ENCODE measurements around the gene MYL9.
A peak's percentile ranks its signal among the peaks of the same experiment; 100 is the strongest.

Gene MYL9

GRCh38 chr20:36542516-36543183 lies 1.3 kb downstream of the MYL9 start:
- POLR2A ChIA-PET (ENCODE audit: low non-redundant PET) = no interaction called here
- no peak for TF ChIP-seq CTCF (conservative IDR thresholded peaks at IDR 0.05; ENCODE audit: low read depth)
- H3K27ac ChIP-seq = no peak overlapping the region
- CTCF ChIA-PET = interaction anchor here (0.5 to 1.4 kb wide), 5 partner anchors 8 to 655 kb away, joined by 3 to 5 read pairs (median 3); no protein-coding TSS in a partner anchor
- no peak for DNase-seq (ENCODE audit: low spot score)

GRCh38 chr20:36543184-36544133 lies 2.1 kb downstream of the MYL9 start:
- peak overlapping the region; percentile 58 for H3K27ac ChIP-seq
- TF ChIP-seq CTCF (conservative IDR thresholded peaks at IDR 0.05; ENCODE audit: low read depth) = no peak
- ChIA-PET POLR2A (ENCODE audit: low non-redundant PET) (no interaction called here), CTCF (interaction anchor here (0.5 to 1.6 kb wide), 2 partner anchors 51 to 656 kb away, joined by 4 to 6 read pairs; no protein-coding TSS in a partner anchor)
- no peak for DNase-seq (ENCODE audit: low spot score)

GRCh38 chr20:36544134-36545018 lies 3.1 kb downstream of the MYL9 start:
- CTCF ChIA-PET = interaction anchor here (1.6 kb wide), 1 partner anchor 52 kb away, joined by 6 read pairs; no protein-coding TSS in a partner anchor
- peak; percentile 71 for DNase-seq (ENCODE audit: low spot score)
- POLR2A ChIA-PET (ENCODE audit: low non-redundant PET) = no interaction called here
- peak overlapping the region; percentile 58 for H3K27ac ChIP-seq
- no peak for TF ChIP-seq CTCF (conservative IDR thresholded peaks at IDR 0.05; ENCODE audit: low read depth)

GRCh38 chr20:36546111-36546736 lies 4.9 kb downstream of the MYL9 start:
- DNase-seq (ENCODE audit: low spot score) = no peak
- peak overlapping the region; percentile 28 for H3K27ac ChIP-seq
- POLR2A ChIA-PET (ENCODE audit: low non-redundant PET) = no interaction called here
- no peak for TF ChIP-seq CTCF (conservative IDR thresholded peaks at IDR 0.05; ENCODE audit: low read depth)
- CTCF ChIA-PET = interaction anchor here (1.0 kb wide), 1 partner anchor 344 kb away, joined by 4 read pairs; no protein-coding TSS in a partner anchor

- ChIA-PET CTCF (interaction anchor here (0.6 to 1.0 kb wide), 2 partner anchors 50 to 345 kb away, joined by 3 to 4 read pairs; no protein-coding TSS in a partner anchor), POLR2A (ENCODE audit: low non-redundant PET) (no interaction called here)
- no peak for DNase-seq (ENCODE audit: low spot score)
- H3K27ac ChIP-seq = no peak overlapping the region
- no peak for TF ChIP-seq CTCF (conservative IDR thresholded peaks at IDR 0.05; ENCODE audit: low read depth)
These were observed 6.1 kb downstream of the MYL9 start for GRCh38 chr20:36547186-36548005.
